Caco-2 (cell line): ENCODE data around the gene SINHCAF. TPM values are rescaled to one million over a fixed set of nuclear protein-coding genes. Genes with fewer than 3 reads are reported as not detected.

Experiments
- BruUV-seq: library from RNA; stranded (reverse); fragments of 400-500 nt; replicated peaks from 2 replicates; lab custom pipeline; 2021; lab: Mats Ljungman, UMichigan
- CTCF ChIA-PET: fragments of 300-600 bp; sonication (Branson Sonifier 250); formaldehyde crosslinking; loops from one replicate; lab custom pipeline; 2022; ENCODE audit warnings: antibody characterized with exemption; lab: Charles Lee
- POLR2A ChIA-PET: fragments of 300-600 bp; sonication (Branson Sonifier 250); formaldehyde crosslinking; loops from one replicate; lab custom pipeline; 2022; ENCODE audit warnings: antibody characterized with exemption; lab: Charles Lee
- DNase-seq, 2 experiments: peaks; one replicate each; pipeline versions ENCODE4 v3.0.0 to v3.0.0-alpha.2; 2020 to 2022
- H3K27me3 ChIP-seq: replicated peaks from 2 replicates; pipeline ENCODE4 v1.6.0; 2011; ENCODE audit warnings: low read length; ENCODE audit not compliant: control insufficient read depth, insufficient read depth
- H3K36me3 ChIP-seq: 2 replicates; pipeline ENCODE4 v1.5.1; 2011; ENCODE audit warnings: low read length; ENCODE audit not compliant: control insufficient read depth, insufficient read depth
- H3K4me1 ChIP-seq: fragments of 250-450 bp; sonication (Bioruptor Pico); 2 replicates; pipeline ENCODE4 v1.5.1; 2020; ENCODE audit warnings: mild to moderate bottlenecking
- H3K4me3 ChIP-seq: 2 replicates; pipeline ENCODE4 v1.5.1; 2011; ENCODE audit warnings: low read depth, mild to moderate bottlenecking, control low read depth, low read length
- H3K9me3 ChIP-seq: fragments of 250-450 bp; sonication (Bioruptor Pico); 2 replicates; pipeline ENCODE4 v1.5.1; 2020; ENCODE audit warnings: mild to moderate bottlenecking, moderate library complexity
- H3K27ac Mint-ChIP-seq: one replicate; pipeline ENCODE4 v1.8.0; 2022; ENCODE audit warnings: mixed read lengths; ENCODE audit not compliant: unreplicated experiment
- H3K27me3 Mint-ChIP-seq: one replicate; pipeline ENCODE4 v1.8.0; 2022; ENCODE audit warnings: mixed read lengths; ENCODE audit not compliant: insufficient read depth, unreplicated experiment
- H3K36me3 Mint-ChIP-seq: one replicate; pipeline ENCODE4 v1.8.0; 2022; ENCODE audit warnings: mild to moderate bottlenecking, mixed read lengths; ENCODE audit not compliant: insufficient read depth, unreplicated experiment
- H3K4me1 Mint-ChIP-seq: one replicate; pipeline ENCODE4 v1.8.0; 2022; ENCODE audit warnings: low read depth, mixed read lengths; ENCODE audit not compliant: unreplicated experiment
- H3K4me3 Mint-ChIP-seq: one replicate; pipeline ENCODE4 v1.8.0; 2022; ENCODE audit warnings: mild to moderate bottlenecking, moderate library complexity, mixed read lengths; ENCODE audit not compliant: unreplicated experiment
- H3K9me3 Mint-ChIP-seq: one replicate; pipeline ENCODE4 v1.8.0; 2022; ENCODE audit warnings: mixed read lengths; ENCODE audit not compliant: unreplicated experiment
- CTCF ChIP-seq, 2 experiments: fragments of 200-600 bp in 1 of 2; IDR thresholded peaks; 1 replicate in 1 of 2; 2 replicates in 1 of 2; pipeline versions ENCODE4 v1.5.1 to v1.8.0; 2011 to 2022; ENCODE audit warnings: antibody characterized with exemption in 1 of 2, control low read depth in 1 of 2, inconsistent platforms in 1 of 2, low read depth in 1 of 2, low read length in 1 of 2, mild to moderate bottlenecking in 1 of 2, moderate library complexity in 1 of 2; ENCODE audit not compliant: insufficient read depth in 1 of 2, severe bottlenecking in 1 of 2, unreplicated experiment in 1 of 2
- intact Hi-C: fragments of 100-400 bp; cut with micrococcal nuclease; formaldehyde crosslinking; loops from one replicate; pipeline ENCODE4 v1.10.0; 2022; ENCODE audit not compliant: unreplicated experiment
- total RNA-seq: library from RNA; stranded (reverse); gene quantifications from 2 replicates; pipeline ENCODE4 v1.2.3, GENCODE V29; 2022

Gene SINHCAF
- total RNA-seq, 1 experiment from 2014 or later = 319 TPM

- intact Hi-C loops = loop anchor here (1.0 kb wide), 1 partner anchor 60 kb away; no protein-coding TSS in a partner anchor
- Histone ChIP-seq H3K27me3 (no peaks in the 10 kb centered on the region), H3K36me3 (peaks cover 9% of the 10 kb centered on the region), H3K9me3 (no peaks in the 10 kb centered on the region), H3K4me1 (peaks cover 29% of the 10 kb centered on the region), H3K4me3 (no peak overlapping the region)
- no peaks in the 10 kb centered on the region for H3K9me3 Mint-ChIP-seq
- BruUV-seq = no TSS peak
- peaks cover 69% of the 10 kb centered on the region for H3K4me1 Mint-ChIP-seq
- H3K36me3 Mint-ChIP-seq = peaks cover 98% of the 10 kb centered on the region
- no peak for DNase-seq
- ChIA-PET POLR2A (no interaction called here), CTCF (no interaction called here)
- no peak overlapping the region for H3K4me3 Mint-ChIP-seq
- no peak for TF ChIP-seq CTCF (IDR thresholded peaks at IDR 0.05; ENCODE audit: insufficient read depth in 1 of 2, low read depth in 1 of 2, low read length in 1 of 2, severe bottlenecking in 1 of 2, unreplicated experiment in 1 of 2)
- H3K27me3 Mint-ChIP-seq = no peaks in the 10 kb centered on the region
- H3K27ac Mint-ChIP-seq = peak overlapping the region; percentile 33
Measured at GRCh38 chr12:31303466-31303865, 22.5 kb downstream of the SINHCAF start.

GRCh38 chr12:31301311-31301710 is 24.6 kb downstream of the SINHCAF start:
- Histone ChIP-seq H3K36me3 (peaks cover 9% of the 10 kb centered on the region), H3K27me3 (no peaks in the 10 kb centered on the region), H3K4me3 (no peak overlapping the region), H3K4me1 (peaks cover 25% of the 10 kb centered on the region), H3K9me3 (no peaks in the 10 kb centered on the region)
- intact Hi-C loops = no loop called here
- Mint-ChIP-seq H3K27me3 (no peaks in the 10 kb centered on the region), H3K4me1 (peaks cover 51% of the 10 kb centered on the region), H3K9me3 (no peaks in the 10 kb centered on the region), H3K4me3 (no peak overlapping the region), H3K27ac (peak overlapping the region; percentile 22), H3K36me3 (peaks cover 100% of the 10 kb centered on the region)
- no peak for TF ChIP-seq CTCF (IDR thresholded peaks at IDR 0.05; ENCODE audit: insufficient read depth in 1 of 2, low read depth in 1 of 2, low read length in 1 of 2, severe bottlenecking in 1 of 2, unreplicated experiment in 1 of 2)
- POLR2A ChIA-PET = no interaction called here
- CTCF ChIA-PET = no interaction called here
- no peak for DNase-seq
- BruUV-seq = no TSS peak

GRCh38 chr12:31300783-31301182 is 25.2 kb downstream of the SINHCAF start:
- H3K4me3 ChIP-seq = no peak overlapping the region
- no peak for DNase-seq
- intact Hi-C loops = no loop called here
- peak overlapping the region; percentile 22 for H3K27ac Mint-ChIP-seq
- H3K4me1 ChIP-seq = peaks cover 25% of the 10 kb centered on the region
- no peaks in the 10 kb centered on the region for H3K9me3 ChIP-seq
- H3K4me1 Mint-ChIP-seq = peaks cover 49% of the 10 kb centered on the region
- CTCF ChIA-PET = interaction anchor here (0.6 to 0.9 kb wide), 3 partner anchors 25 to 102 kb away, joined by 3 to 9 read pairs (median 3); partner anchors contain the start of gene SINHCAF
- H3K4me3 Mint-ChIP-seq = no peak overlapping the region
- H3K27me3 ChIP-seq = no peaks in the 10 kb centered on the region
- no peak for TF ChIP-seq CTCF (IDR thresholded peaks at IDR 0.05; ENCODE audit: insufficient read depth in 1 of 2, low read depth in 1 of 2, low read length in 1 of 2, severe bottlenecking in 1 of 2, unreplicated experiment in 1 of 2)
- no TSS peak for BruUV-seq
- no peaks in the 10 kb centered on the region for H3K27me3 Mint-ChIP-seq
- no peaks in the 10 kb centered on the region for H3K9me3 Mint-ChIP-seq
- H3K36me3 Mint-ChIP-seq = peaks cover 100% of the 10 kb centered on the region
- POLR2A ChIA-PET = interaction anchor here (1.4 kb wide), 1 partner anchor 25 kb away, joined by 3 read pairs; the partner anchor contains the start of gene SINHCAF
- H3K36me3 ChIP-seq = peaks cover 9% of the 10 kb centered on the region
